Activated CD4-positive, alpha-beta T cell treated with anti-CD3 and anti-CD28 coated beads for 36 hours (primary cell): ENCODE measurements around the gene ZBED3. TPM values are rescaled to one million over a fixed set of nuclear protein-coding genes. Genes with fewer than 3 reads are reported as not detected.
A peak's percentile ranks its signal among the peaks of the same experiment; 100 is the strongest.
"Not testable (repeated sequence)": the region's sequence is repeated elsewhere in the genome, so short reads cannot be mapped to it uniquely, and the experiment has no call there.

Source experiments
- ATAC-seq: fragments of 200-7000 bp; cut with Tn5 transposase; one replicate; pipeline ENCODE4 v1.10.0; 2021; ENCODE audit warnings: mild to moderate bottlenecking, moderate library complexity
- CTCF ChIA-PET: fragments of 350-600 bp; sonication (Branson Sonifier 250); formaldehyde crosslinking; loops from one replicate; lab custom pipeline; 2021; ENCODE audit warnings: antibody characterized with exemption; lab: Charles Lee
- POLR2A ChIA-PET: fragments of 350-600 bp; sonication (Branson Sonifier 250); formaldehyde crosslinking; loops from one replicate; lab custom pipeline; 2021; ENCODE audit warnings: antibody characterized with exemption, inconsistent platforms; lab: Charles Lee
- DNase-seq: peaks from one replicate; pipeline ENCODE4 v3.0.0-alpha.2; 2020
- H3K27ac Mint-ChIP-seq: one replicate; pipeline ENCODE4 v1.8.0; 2021; ENCODE audit warnings: mixed read lengths
- H3K27me3 Mint-ChIP-seq: one replicate; pipeline ENCODE4 v1.8.0; 2021; ENCODE audit warnings: mixed read lengths
- H3K36me3 Mint-ChIP-seq: one replicate; pipeline ENCODE4 v1.8.0; 2021; ENCODE audit warnings: low read depth, mixed read lengths
- H3K4me1 Mint-ChIP-seq: one replicate; pipeline ENCODE4 v1.8.0; 2021; ENCODE audit warnings: mixed read lengths
- H3K4me3 Mint-ChIP-seq: one replicate; pipeline ENCODE4 v1.8.0; 2021; ENCODE audit warnings: mild to moderate bottlenecking, moderate library complexity, mixed read lengths
- H3K9me3 Mint-ChIP-seq: one replicate; pipeline ENCODE4 v1.8.0; 2021; ENCODE audit warnings: low read depth, mixed read lengths
- intact Hi-C, 2 experiments: fragments of 100-400 bp; cut with DNase I in 1 of 2; cut with micrococcal nuclease in 1 of 2; formaldehyde crosslinking; loops; one replicate each; pipeline versions ENCODE4 v1.14.2 to v1.15.1; 2022 to 2024; cut with DNase I, micrococcal nuclease
- total RNA-seq, 2 experiments: library from RNA; stranded (reverse); gene quantifications; one replicate each; pipeline ENCODE4 v1.2.3, GENCODE V29; 2021

Gene ZBED3
- total RNA-seq, 2 experiments from 2014 or later: 2.2 to 2.9 TPM

GRCh38 chr5:77104813-77105212, 17.7 kb upstream of the ZBED3 start:
- DNase-seq (no peak), ATAC-seq (peak; percentile 61)
- H3K27ac Mint-ChIP-seq: no peak overlapping the region
- peaks cover 3% of the 10 kb centered on the region for H3K9me3 Mint-ChIP-seq
- ChIA-PET CTCF (interaction anchor here (1.3 kb wide), 1 partner anchor 262 kb away, joined by 3 read pairs; no protein-coding TSS in a partner anchor), POLR2A (no interaction called here)
- H3K36me3 Mint-ChIP-seq: no peaks in the 10 kb centered on the region
- no peak overlapping the region for H3K4me3 Mint-ChIP-seq
- H3K27me3 Mint-ChIP-seq: no peaks in the 10 kb centered on the region
- intact Hi-C loops: no loop called here
- peaks cover 9% of the 10 kb centered on the region for H3K4me1 Mint-ChIP-seq

- ChIA-PET POLR2A (no interaction called here), CTCF (interaction anchor here (0.9 to 1.3 kb wide), 2 partner anchors 26 to 41 kb away, joined by 3 to 4 read pairs; no protein-coding TSS in a partner anchor)
- H3K9me3 Mint-ChIP-seq: peaks cover 3% of the 10 kb centered on the region
- H3K4me1 Mint-ChIP-seq: peaks cover 9% of the 10 kb centered on the region
- ATAC-seq (no peak), DNase-seq (no peak)
- H3K27me3 Mint-ChIP-seq: no peaks in the 10 kb centered on the region
- intact Hi-C loops: no loop called here
- no peak overlapping the region for H3K27ac Mint-ChIP-seq
- no peak overlapping the region for H3K4me3 Mint-ChIP-seq
- no peaks in the 10 kb centered on the region for H3K36me3 Mint-ChIP-seq
Measured at GRCh38 chr5:77103457-77103856, 16.4 kb upstream of the ZBED3 start.

GRCh38 chr5:77102549-77102948, 15.5 kb upstream of the ZBED3 start:
- H3K9me3 Mint-ChIP-seq: peaks cover 3% of the 10 kb centered on the region
- ATAC-seq: no peak
- no peak overlapping the region for H3K4me3 Mint-ChIP-seq
- H3K27ac Mint-ChIP-seq: no peak overlapping the region
- intact Hi-C loops: no loop called here
- ChIA-PET CTCF (no interaction called here), POLR2A (no interaction called here)
- H3K4me1 Mint-ChIP-seq: peaks cover 9% of the 10 kb centered on the region
- H3K36me3 Mint-ChIP-seq: no peaks in the 10 kb centered on the region
- no peaks in the 10 kb centered on the region for H3K27me3 Mint-ChIP-seq
- DNase-seq: no peak

- Mint-ChIP-seq H3K27ac (no peak overlapping the region), H3K9me3 (no peaks in the 10 kb centered on the region), H3K4me3 (no peak overlapping the region), H3K36me3 (no peaks in the 10 kb centered on the region), H3K27me3 (no peaks in the 10 kb centered on the region), H3K4me1 (peaks cover 9% of the 10 kb centered on the region)
- intact Hi-C loops: no loop called here
- DNase-seq: no peak
- peak; percentile 74 for ATAC-seq
- ChIA-PET CTCF (interaction anchor here (0.5 kb wide), 1 partner anchor 130 kb away, joined by 3 read pairs; no protein-coding TSS in a partner anchor), POLR2A (no interaction called here)
Measured at GRCh38 chr5:77101298-77101697, 14.2 kb upstream of the ZBED3 start.

- ChIA-PET POLR2A (interaction anchor here (0.6 kb wide), 1 partner anchor 251 kb away, joined by 5 read pairs; no protein-coding TSS in a partner anchor), CTCF (no interaction called here)
- no peaks in the 10 kb centered on the region for H3K36me3 Mint-ChIP-seq
- no peak for ATAC-seq
- no peaks in the 10 kb centered on the region for H3K9me3 Mint-ChIP-seq
- no peak for DNase-seq
- no peak overlapping the region for H3K4me3 Mint-ChIP-seq
- no peaks in the 10 kb centered on the region for H3K27me3 Mint-ChIP-seq
- intact Hi-C loops: no loop called here
- H3K27ac Mint-ChIP-seq: no peak overlapping the region
- H3K4me1 Mint-ChIP-seq: no peaks in the 10 kb centered on the region
Measured at GRCh38 chr5:77095189-77095588, 8.1 kb upstream of the ZBED3 start.

DNA sequence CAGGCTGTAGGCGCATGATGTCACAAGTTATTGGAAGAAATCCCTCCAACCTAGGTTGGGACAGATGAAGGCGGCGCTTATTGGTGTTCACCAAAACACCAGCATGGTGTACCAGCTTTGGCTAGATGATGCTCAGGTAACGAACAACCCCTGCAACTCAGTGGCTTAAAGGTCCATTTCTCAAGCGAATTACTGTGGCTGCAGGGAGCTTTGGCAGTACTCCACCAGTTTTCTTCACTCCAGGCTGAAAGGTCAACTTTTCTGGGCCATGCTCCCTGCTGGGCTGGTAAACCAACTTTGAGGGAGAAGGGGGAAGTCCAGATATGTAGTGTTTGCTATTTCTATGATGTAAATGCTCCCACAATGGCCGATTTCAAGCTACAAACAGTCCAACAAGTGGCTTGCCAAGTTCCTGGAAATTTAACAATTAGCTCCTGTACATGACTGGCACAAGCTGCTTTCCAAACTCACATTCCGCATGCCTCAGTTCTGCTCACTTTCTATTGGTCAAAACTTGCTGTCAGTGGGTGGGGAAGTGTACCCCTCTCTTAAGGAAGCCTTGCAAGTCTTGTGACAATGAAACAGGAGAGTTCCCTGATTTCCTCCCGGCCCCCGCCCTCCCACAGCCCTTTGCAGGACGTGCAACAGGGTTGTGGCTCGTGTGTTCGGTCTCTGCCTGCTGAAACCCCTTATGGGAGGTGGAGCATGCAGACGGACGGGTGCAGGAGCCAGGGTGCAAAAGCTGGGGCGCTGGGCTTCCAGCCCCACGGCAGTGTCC, 588 bp upstream of the ZBED3 start:
- intact Hi-C loops: loop anchor here (2.0 to 5.0 kb wide), 4 partner anchors 55 to 405 kb away; partner anchors contain the start of genes AGGF1 (in 2 of the 2) and WDR41 (in 1 of the 2)
- H3K27ac Mint-ChIP-seq: peak overlapping the region; percentile 83
- peaks cover 14% of the 10 kb centered on the region for H3K4me1 Mint-ChIP-seq
- no peaks in the 10 kb centered on the region for H3K9me3 Mint-ChIP-seq
- peaks cover 2% of the 10 kb centered on the region for H3K27me3 Mint-ChIP-seq
- ATAC-seq (no peak), DNase-seq (peak; percentile 12)
- H3K36me3 Mint-ChIP-seq: peaks cover 5% of the 10 kb centered on the region
- POLR2A ChIA-PET: no interaction called here
- CTCF ChIA-PET: interaction anchor here (0.7 to 4.5 kb wide), 3 partner anchors 10 to 183 kb away, joined by 3 to 33 read pairs (median 9); partner anchors contain the start of gene AGGF1
- H3K4me3 Mint-ChIP-seq: peak overlapping the region; percentile 85

DNA sequence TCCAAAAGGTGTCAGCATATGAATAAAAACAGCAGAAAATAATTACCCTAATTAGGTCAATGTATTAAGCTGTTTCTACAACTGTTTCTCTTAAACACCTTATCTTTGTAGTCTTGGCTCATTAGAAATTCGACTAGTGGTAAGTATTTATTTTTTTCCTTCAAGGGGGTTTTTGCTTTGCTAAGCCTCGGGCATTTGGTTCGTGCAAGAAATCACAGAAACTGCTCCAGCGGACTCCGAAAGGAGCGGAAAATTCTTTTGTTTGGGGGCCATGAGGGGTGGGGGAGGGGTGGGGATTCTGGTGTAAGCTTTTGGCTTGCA, 757 bp downstream of the ZBED3 start:
- intact Hi-C loops: loop anchor here (2.0 to 5.0 kb wide), 4 partner anchors 54 to 406 kb away; partner anchors contain the start of genes AGGF1 (in 2 of the 2) and WDR41 (in 1 of the 2)
- POLR2A ChIA-PET: interaction anchor here (0.6 kb wide), 1 partner anchor 14 kb away, joined by 5 read pairs; no protein-coding TSS in a partner anchor
- Mint-ChIP-seq H3K4me1 (peaks cover 14% of the 10 kb centered on the region), H3K4me3 (peak overlapping the region; percentile 85), H3K27me3 (peaks cover 2% of the 10 kb centered on the region), H3K27ac (peak overlapping the region; percentile 91), H3K36me3 (peaks cover 9% of the 10 kb centered on the region), H3K9me3 (no peaks in the 10 kb centered on the region)
- DNase-seq (no peak), ATAC-seq (no peak)
- CTCF ChIA-PET: interaction anchor here (1.2 to 4.5 kb wide), 4 partner anchors 9 to 218 kb away, joined by 3 to 33 read pairs (median 7); partner anchors contain the start of gene AGGF1

DNA sequence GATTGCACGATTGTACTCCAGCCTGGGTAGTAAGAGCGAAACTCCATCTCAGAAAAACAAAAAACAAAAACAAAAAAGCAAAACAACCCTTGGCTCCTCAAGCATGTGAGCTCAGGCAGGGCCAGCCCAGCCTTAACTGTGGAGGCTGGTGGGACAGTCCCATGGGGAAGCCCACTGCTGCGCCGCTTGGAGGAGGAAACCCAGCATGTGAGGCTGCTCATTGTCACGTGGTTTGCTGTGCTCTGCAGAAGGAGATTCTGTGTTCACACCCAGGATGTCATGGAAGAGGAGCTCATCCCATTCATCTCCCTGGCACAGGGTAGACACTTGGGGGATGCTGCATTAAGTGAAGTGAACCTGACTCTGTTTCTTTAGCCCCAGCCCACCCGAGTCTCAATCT, 4.0 kb downstream of the ZBED3 start:
- no peak overlapping the region for H3K4me3 Mint-ChIP-seq
- peaks cover 14% of the 10 kb centered on the region for H3K4me1 Mint-ChIP-seq
- H3K27me3 Mint-ChIP-seq: no peaks in the 10 kb centered on the region
- H3K36me3 Mint-ChIP-seq: peaks cover 11% of the 10 kb centered on the region
- CTCF ChIA-PET: no interaction called here
- POLR2A ChIA-PET: no interaction called here
- ATAC-seq (no peak), DNase-seq (peak; percentile 15)
- intact Hi-C loops: no loop called here
- H3K27ac Mint-ChIP-seq: no peak overlapping the region
- no peaks in the 10 kb centered on the region for H3K9me3 Mint-ChIP-seq

GRCh38 chr5:77082280-77082679, 4.8 kb downstream of the ZBED3 start:
- Mint-ChIP-seq H3K36me3 (peaks cover 11% of the 10 kb centered on the region), H3K27ac (no peak overlapping the region), H3K9me3 (no peaks in the 10 kb centered on the region), H3K27me3 (no peaks in the 10 kb centered on the region), H3K4me1 (peaks cover 12% of the 10 kb centered on the region), H3K4me3 (no peak overlapping the region)
- intact Hi-C loops: no loop called here
- DNase-seq (no peak), ATAC-seq (no peak)
- ChIA-PET POLR2A (no interaction called here), CTCF (no interaction called here)

- H3K36me3 Mint-ChIP-seq: peaks cover 16% of the 10 kb centered on the region
- ChIA-PET CTCF (no interaction called here), POLR2A (no interaction called here)
- intact Hi-C loops: no loop called here
- peaks cover 11% of the 10 kb centered on the region for H3K4me1 Mint-ChIP-seq
- no peak for ATAC-seq
- DNase-seq: no peak
- no peak overlapping the region for H3K27ac Mint-ChIP-seq
- no peaks in the 10 kb centered on the region for H3K9me3 Mint-ChIP-seq
- H3K4me3 Mint-ChIP-seq: no peak overlapping the region
- H3K27me3 Mint-ChIP-seq: no peaks in the 10 kb centered on the region
Measured at GRCh38 chr5:77080905-77081304, 6.2 kb downstream of the ZBED3 start.

GRCh38 chr5:77080479-77080878, 6.6 kb downstream of the ZBED3 start:
- intact Hi-C loops, CTCF ChIA-PET, H3K27ac Mint-ChIP-seq, H3K4me3 Mint-ChIP-seq, POLR2A ChIA-PET, DNase-seq, H3K9me3 Mint-ChIP-seq, ATAC-seq, H3K27me3 Mint-ChIP-seq: not testable (repeated sequence)
- H3K4me1 Mint-ChIP-seq: peaks cover 11% of the 10 kb centered on the region
- peaks cover 16% of the 10 kb centered on the region for H3K36me3 Mint-ChIP-seq
